ENCODE measurements around the gene IRAG1. TPM values are rescaled to one million over a fixed set of nuclear protein-coding genes. Genes with fewer than 3 reads are reported as not detected.

Gene IRAG1
- total RNA-seq, 4 donors from 2014 or later = 5.9 to 23.1 (median 11.4) TPM

GRCh38 chr11:10655227-10655626 is 38.3 kb downstream of the IRAG1 start:
- Histone ChIP-seq H3K27ac (peak overlapping the region in 3 of 4 donors; percentile 36 to 86 (median 59)), H3K9me3 (no peaks in the 10 kb centered on the region), H3K36me3 (no peaks in the 10 kb centered on the region), H3K27me3 (no peaks in the 10 kb centered on the region), H3K4me1 (peaks cover 0 to 82% (median 58%) of the 10 kb centered on the region in 4 donors), H3K4me3 (no peak overlapping the region)
- TF ChIP-seq POLR2A (IDR thresholded peaks at IDR 0.05) (no peak), EP300 (IDR thresholded peaks at IDR 0.05) (peak in 1 of 2 donors; percentile 29)
- 46 to 57% methylated on average over 4 of the region's 4 CpGs for WGBS, 2 donors
- DNase-seq (ENCODE audit: low spot score in 2 of 2) = no peak

GRCh38 chr11:10654811-10655150 is 38.8 kb downstream of the IRAG1 start:
- Histone ChIP-seq H3K27me3 (no peaks in the 10 kb centered on the region), H3K4me1 (peaks cover 0 to 82% (median 58%) of the 10 kb centered on the region in 4 donors), H3K27ac (peak overlapping the region in 2 of 4 donors; percentile 59 to 86), H3K9me3 (no peaks in the 10 kb centered on the region), H3K4me3 (no peak overlapping the region), H3K36me3 (no peaks in the 10 kb centered on the region)
- DNase-seq (ENCODE audit: low spot score in 2 of 2) = no peak
- WGBS, 2 donors = 46 to 83% methylated on average over 1 of the region's 1 CpG
- TF ChIP-seq POLR2A (IDR thresholded peaks at IDR 0.05) = no peak
- no peak for TF ChIP-seq EP300 (IDR thresholded peaks at IDR 0.05)
- no peak for TF ChIP-seq CTCF (IDR thresholded peaks at IDR 0.05)

- H3K4me3 ChIP-seq = no peak overlapping the region
- no peaks in the 10 kb centered on the region for H3K36me3 ChIP-seq
- peak overlapping the region in 2 of 4 donors; percentile 59 to 86 for H3K27ac ChIP-seq
- no peaks in the 10 kb centered on the region for H3K27me3 ChIP-seq
- no peak for DNase-seq (ENCODE audit: low spot score in 2 of 2)
- H3K4me1 ChIP-seq = peaks cover 0 to 81% (median 56%) of the 10 kb centered on the region in 4 donors
- WGBS, 2 donors = 81 to 82% methylated on average over 4 of the region's 4 CpGs
- no peaks in the 10 kb centered on the region for H3K9me3 ChIP-seq
- no peak for TF ChIP-seq EP300 (IDR thresholded peaks at IDR 0.05)
- peak; percentile 18 to 66 (median 51) for TF ChIP-seq CTCF (IDR thresholded peaks at IDR 0.05)
- no peak for TF ChIP-seq POLR2A (IDR thresholded peaks at IDR 0.05)
Observed at GRCh38 chr11:10653946-10654810, 39.4 kb downstream of the IRAG1 start.

GRCh38 chr11:10653261-10653660 is 40.3 kb downstream of the IRAG1 start:
- Histone ChIP-seq H3K36me3 (no peaks in the 10 kb centered on the region), H3K9me3 (no peaks in the 10 kb centered on the region), H3K4me1 (peaks cover 0 to 74% (median 47%) of the 10 kb centered on the region in 4 donors), H3K4me3 (no peak overlapping the region), H3K27ac (peak overlapping the region in 2 of 4 donors; percentile 22 to 72), H3K27me3 (no peaks in the 10 kb centered on the region)
- 73 to 94% methylated on average over 2 of the region's 2 CpGs for WGBS, 2 donors
- no peak for DNase-seq (ENCODE audit: low spot score in 2 of 2)
- no peak for TF ChIP-seq POLR2A (IDR thresholded peaks at IDR 0.05)
- TF ChIP-seq CTCF (IDR thresholded peaks at IDR 0.05) = no peak
- TF ChIP-seq EP300 (IDR thresholded peaks at IDR 0.05) = no peak

- Histone ChIP-seq H3K4me1 (peaks cover 0 to 60% (median 33%) of the 10 kb centered on the region in 4 donors), H3K27ac (peak overlapping the region in 2 of 4 donors; percentile 56 to 72), H3K9me3 (no peaks in the 10 kb centered on the region), H3K27me3 (no peaks in the 10 kb centered on the region), H3K36me3 (no peaks in the 10 kb centered on the region), H3K4me3 (no peak overlapping the region)
- no peak for TF ChIP-seq POLR2A (IDR thresholded peaks at IDR 0.05)
- TF ChIP-seq CTCF (IDR thresholded peaks at IDR 0.05) = no peak
- no peak for TF ChIP-seq EP300 (IDR thresholded peaks at IDR 0.05)
- 59 to 68% methylated on average over 13 of the region's 15 CpGs for WGBS, 2 donors
- DNase-seq (ENCODE audit: low spot score in 2 of 2) = no peak
Observed at GRCh38 chr11:10651656-10652361, 41.7 kb downstream of the IRAG1 start.

Data from tibial nerve (tissue), 4 donors.